ENCODE results near the gene NEK9.
A peak's percentile ranks its signal among the peaks of the same experiment; 100 is the strongest.

NEK9 gene

GRCh38 chr14:75126679-75127473 lies at the start of gene NEK9:
TSS of gene NEK9 (minus strand) at chr14:75127048. CDS start at chr14:75126921, 127 bp downstream.
- no peak for TF ChIP-seq GATA2 (IDR thresholded peaks at IDR 0.05; ENCODE audit: low read depth, low read length)
- TF ChIP-seq GATA3 (IDR thresholded peaks at IDR 0.05; ENCODE audit: low read depth, low read length), result no peak

- no peak for TF ChIP-seq GATA3 (IDR thresholded peaks at IDR 0.05; ENCODE audit: low read depth, low read length)
- no peak for TF ChIP-seq GATA2 (IDR thresholded peaks at IDR 0.05; ENCODE audit: low read depth, low read length)
Observed at GRCh38 chr14:75176142-75176820, 49.4 kb upstream of the NEK9 start, which contains the start of gene TMED10. TSS of gene TMED10 (minus strand) at chr14:75176612. CDS start at chr14:75176579, 33 bp downstream.

- TF ChIP-seq GATA3 (IDR thresholded peaks at IDR 0.05; ENCODE audit: low read depth, low read length) (no peak), GATA2 (IDR thresholded peaks at IDR 0.05; ENCODE audit: low read depth, low read length) (no peak)
Observed at GRCh38 chr14:75175677-75176141, 48.9 kb upstream of the NEK9 start.

- TF ChIP-seq GATA3 (IDR thresholded peaks at IDR 0.05; ENCODE audit: low read depth, low read length) (no peak), GATA2 (IDR thresholded peaks at IDR 0.05; ENCODE audit: low read depth, low read length) (no peak)
Observed at GRCh38 chr14:75174066-75174465, 47.2 kb upstream of the NEK9 start.

- no peak for TF ChIP-seq GATA3 (IDR thresholded peaks at IDR 0.05; ENCODE audit: low read depth, low read length)
- no peak for TF ChIP-seq GATA2 (IDR thresholded peaks at IDR 0.05; ENCODE audit: low read depth, low read length)
Observed at GRCh38 chr14:75170772-75171171, 43.9 kb upstream of the NEK9 start.

- TF ChIP-seq GATA3 (IDR thresholded peaks at IDR 0.05; ENCODE audit: low read depth, low read length), result no peak
- TF ChIP-seq GATA2 (IDR thresholded peaks at IDR 0.05; ENCODE audit: low read depth, low read length), result no peak
Observed at GRCh38 chr14:75168586-75169335, 41.9 kb upstream of the NEK9 start.

GRCh38 chr14:75167325-75167724 lies 40.5 kb upstream of the NEK9 start:
- TF ChIP-seq GATA2 (IDR thresholded peaks at IDR 0.05; ENCODE audit: low read depth, low read length) (no peak), GATA3 (IDR thresholded peaks at IDR 0.05; ENCODE audit: low read depth, low read length) (no peak)

GRCh38 chr14:75165586-75166391 lies 38.9 kb upstream of the NEK9 start:
- TF ChIP-seq GATA3 (IDR thresholded peaks at IDR 0.05; ENCODE audit: low read depth, low read length), result no peak
- no peak for TF ChIP-seq GATA2 (IDR thresholded peaks at IDR 0.05; ENCODE audit: low read depth, low read length)

- TF ChIP-seq GATA2 (IDR thresholded peaks at IDR 0.05; ENCODE audit: low read depth, low read length), result no peak
- TF ChIP-seq GATA3 (IDR thresholded peaks at IDR 0.05; ENCODE audit: low read depth, low read length), result no peak
Observed at GRCh38 chr14:75164809-75165208, 38.0 kb upstream of the NEK9 start.

- TF ChIP-seq GATA3 (IDR thresholded peaks at IDR 0.05; ENCODE audit: low read depth, low read length) (no peak), GATA2 (IDR thresholded peaks at IDR 0.05; ENCODE audit: low read depth, low read length) (no peak)
Observed at GRCh38 chr14:75163677-75164076, 36.8 kb upstream of the NEK9 start.

GRCh38 chr14:75162631-75163030 lies 35.8 kb upstream of the NEK9 start:
- TF ChIP-seq GATA2 (IDR thresholded peaks at IDR 0.05; ENCODE audit: low read depth, low read length) (no peak), GATA3 (IDR thresholded peaks at IDR 0.05; ENCODE audit: low read depth, low read length) (no peak)

- TF ChIP-seq GATA3 (IDR thresholded peaks at IDR 0.05; ENCODE audit: low read depth, low read length), result no peak
- no peak for TF ChIP-seq GATA2 (IDR thresholded peaks at IDR 0.05; ENCODE audit: low read depth, low read length)
Observed at GRCh38 chr14:75158843-75159614, 32.2 kb upstream of the NEK9 start.

GRCh38 chr14:75156901-75157300 lies 30.1 kb upstream of the NEK9 start:
- TF ChIP-seq GATA2 (IDR thresholded peaks at IDR 0.05; ENCODE audit: low read depth, low read length) (peak; percentile 80), GATA3 (IDR thresholded peaks at IDR 0.05; ENCODE audit: low read depth, low read length) (peak; percentile 44; the same call in 1 of the 2 replicates)

Measured in SH-SY5Y (cell line).